Fibroblast of lung (primary cell): ENCODE data around the gene PHTF1. TPM values are rescaled to one million over a fixed set of nuclear protein-coding genes. Genes with fewer than 3 reads are reported as not detected.

Experiments used
- DNase-seq, 2 donors: peaks; one replicate each; pipeline versions ENCODE4 v3.0.0 to v3.0.0-alpha.2; 2010; ENCODE audit warnings: low read depth in 2 of 2
- H2AFZ ChIP-seq: 2 replicates; pipeline ENCODE4 v1.5.1; 2012; ENCODE audit warnings: low read length, control low read depth, inconsistent platforms
- H3K27ac ChIP-seq: 2 replicates; pipeline ENCODE4 v1.5.1; 2011; ENCODE audit warnings: low read length, control low read depth; ENCODE audit not compliant: insufficient read depth
- H3K27me3 ChIP-seq: 2 replicates; pipeline ENCODE4 v1.5.1; 2011; ENCODE audit warnings: mild to moderate bottlenecking, low read length; ENCODE audit not compliant: control insufficient read depth, insufficient read depth
- H3K36me3 ChIP-seq: 2 replicates; pipeline ENCODE4 v1.5.1; 2011; ENCODE audit warnings: low read length; ENCODE audit not compliant: control insufficient read depth, insufficient read depth
- H3K4me1 ChIP-seq: 2 replicates; pipeline ENCODE4 v1.5.1; 2011; ENCODE audit warnings: low read length; ENCODE audit not compliant: control insufficient read depth, insufficient read depth; ENCODE audit errors: extremely low read depth
- H3K4me2 ChIP-seq: 2 replicates; pipeline ENCODE4 v1.5.1; 2011; ENCODE audit warnings: low read length, control low read depth; ENCODE audit not compliant: insufficient read depth; ENCODE audit errors: extremely low read depth
- H3K4me3 ChIP-seq, 4 experiments: fragments of 200-600 bp in 1 of 4; sonication (generic) in 1 of 4; replicated peaks in 1 of 4; 2 replicates each; pipeline ENCODE4 v1.5.1; 2011 to 2016; ENCODE audit warnings: low read length in 4 of 4, low read depth in 3 of 4, mild to moderate bottlenecking in 3 of 4, control low read depth in 2 of 4, inconsistent platforms in 1 of 4, mixed read lengths in 1 of 4; ENCODE audit not compliant: insufficient read depth in 1 of 4; ENCODE audit errors: control extremely low read depth in 1 of 4
- H3K79me2 ChIP-seq: 2 replicates; pipeline ENCODE4 v1.5.1; 2012; ENCODE audit warnings: mild to moderate bottlenecking, low read length, inconsistent platforms; ENCODE audit not compliant: control insufficient read depth, insufficient read depth
- H3K9ac ChIP-seq: 2 replicates; pipeline ENCODE4 v1.5.1; 2011; ENCODE audit warnings: mild to moderate bottlenecking, low read length, control low read depth; ENCODE audit not compliant: insufficient read depth
- H3K9me3 ChIP-seq: 2 replicates; pipeline ENCODE4 v1.5.1; 2012; ENCODE audit warnings: low read depth, low read length; ENCODE audit not compliant: control insufficient read depth, insufficient read depth
- H4K20me1 ChIP-seq: 2 replicates; pipeline ENCODE4 v1.5.1; 2011; ENCODE audit warnings: low read length; ENCODE audit not compliant: control insufficient read depth, insufficient read depth; ENCODE audit errors: extremely low read depth
- EZH2 ChIP-seq: IDR thresholded peaks from 2 replicates; pipeline ENCODE4 v1.5.1; 2012; ENCODE audit warnings: low read length, control low read depth, mild to moderate bottlenecking; ENCODE audit errors: missing control alignments
- polyA plus RNA-seq, 2 donors: library from polyadenylated mRNA; depleted of rRNA in 1 of 2; stranded (reverse) in 1 of 2; unstranded in 1 of 2; fragments of >200 nt; gene quantifications; 2 replicates each; pipeline ENCODE4 v1.2.1, GENCODE V29; 2011 to 2012; ENCODE audit warnings: missing spikeins in 1 of 2
- total RNA-seq: library from RNA; depleted of rRNA; stranded (reverse); fragments of >200 nt; gene quantifications from 2 replicates; pipeline ENCODE4 v1.2.1, GENCODE V29; 2014
- TF ChIP-seq, protein P1 (sequence below), 2 donors: IDR thresholded peaks in 1 of 2; conservative IDR thresholded peaks in 1 of 2; 1 replicate in 1 of 2; 2 replicates in 1 of 2; pipeline ENCODE4 v1.5.1; 2011 to 2012; ENCODE audit warnings: low read length in 2 of 2, control low read depth in 1 of 2, inconsistent platforms in 1 of 2, low read depth in 1 of 2, mild to moderate bottlenecking in 1 of 2

PHTF1 gene
- total and polyA plus RNA-seq, 2 donors (not counting 1 experiment from before 2014, with no cell fraction given) = 15.4 to 36.3 TPM

DNA sequence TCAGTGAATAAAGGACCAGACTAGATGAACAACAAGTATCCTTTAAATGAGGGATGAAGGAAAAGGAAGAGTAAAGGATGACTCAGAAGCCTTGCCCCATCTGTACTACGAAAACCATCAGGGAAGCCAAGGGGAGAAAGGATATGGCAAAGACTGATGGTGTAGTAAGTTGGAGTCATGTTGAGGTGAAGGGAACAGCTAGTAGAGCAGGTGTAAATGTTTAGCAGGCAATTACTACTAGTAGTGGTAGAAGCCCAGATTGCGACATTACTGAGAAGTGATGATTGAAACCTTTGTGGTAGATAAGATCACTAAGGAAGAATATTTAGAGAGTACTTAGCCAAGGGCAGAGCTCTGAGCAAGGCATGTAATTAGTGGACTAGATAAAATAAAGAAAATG lies 84.0 kb downstream of the PHTF1 start:
- H4K20me1 ChIP-seq = no peaks in the 10 kb centered on the region
- no peaks in the 10 kb centered on the region for H3K36me3 ChIP-seq
- no peak overlapping the region for H3K9ac ChIP-seq
- no peaks in the 10 kb centered on the region for H3K27me3 ChIP-seq
- TF ChIP-seq EZH2 = no peak
- TF ChIP-seq, protein P1, sequence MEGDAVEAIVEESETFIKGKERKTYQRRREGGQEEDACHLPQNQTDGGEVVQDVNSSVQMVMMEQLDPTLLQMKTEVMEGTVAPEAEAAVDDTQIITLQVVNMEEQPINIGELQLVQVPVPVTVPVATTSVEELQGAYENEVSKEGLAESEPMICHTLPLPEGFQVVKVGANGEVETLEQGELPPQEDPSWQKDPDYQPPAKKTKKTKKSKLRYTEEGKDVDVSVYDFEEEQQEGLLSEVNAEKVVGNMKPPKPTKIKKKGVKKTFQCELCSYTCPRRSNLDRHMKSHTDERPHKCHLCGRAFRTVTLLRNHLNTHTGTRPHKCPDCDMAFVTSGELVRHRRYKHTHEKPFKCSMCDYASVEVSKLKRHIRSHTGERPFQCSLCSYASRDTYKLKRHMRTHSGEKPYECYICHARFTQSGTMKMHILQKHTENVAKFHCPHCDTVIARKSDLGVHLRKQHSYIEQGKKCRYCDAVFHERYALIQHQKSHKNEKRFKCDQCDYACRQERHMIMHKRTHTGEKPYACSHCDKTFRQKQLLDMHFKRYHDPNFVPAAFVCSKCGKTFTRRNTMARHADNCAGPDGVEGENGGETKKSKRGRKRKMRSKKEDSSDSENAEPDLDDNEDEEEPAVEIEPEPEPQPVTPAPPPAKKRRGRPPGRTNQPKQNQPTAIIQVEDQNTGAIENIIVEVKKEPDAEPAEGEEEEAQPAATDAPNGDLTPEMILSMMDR (conservative IDR thresholded peaks at IDR 0.05 in 1 of 2, IDR thresholded peaks at IDR 0.05 in 1 of 2; ENCODE audit: low read depth in 1 of 2, low read length in 2 of 2) = no peak
- no peak overlapping the region for H3K4me3 ChIP-seq
- H3K4me2 ChIP-seq = no peak overlapping the region
- H3K4me1 ChIP-seq = peaks cover 2% of the 10 kb centered on the region
- DNase-seq = peak in 1 of 2 donors; percentile 25
- H3K27ac ChIP-seq = no peak overlapping the region
- H2AFZ ChIP-seq = no peak overlapping the region
- H3K9me3 ChIP-seq = no peaks in the 10 kb centered on the region
- no peaks in the 10 kb centered on the region for H3K79me2 ChIP-seq

DNA sequence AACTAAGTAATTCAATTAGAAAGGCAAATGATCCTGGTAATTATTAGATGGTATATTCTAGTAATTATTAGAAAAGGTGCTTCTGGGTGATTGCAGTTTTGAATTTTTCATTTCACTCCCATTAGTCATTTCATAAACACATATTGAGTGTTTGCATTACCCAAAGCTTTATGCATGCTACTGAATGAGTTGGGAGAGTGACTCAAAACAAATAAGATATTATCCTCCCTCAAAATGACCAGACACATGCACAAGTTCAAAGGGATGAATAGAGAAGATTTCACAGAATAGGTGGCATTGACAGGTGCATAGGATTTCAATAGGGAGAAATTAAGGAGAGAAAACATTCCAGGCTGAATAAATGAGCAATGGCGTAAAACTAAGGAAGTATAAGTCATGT lies 84.7 kb downstream of the PHTF1 start:
- Histone ChIP-seq H3K9ac (no peak overlapping the region), H3K36me3 (no peaks in the 10 kb centered on the region), H4K20me1 (no peaks in the 10 kb centered on the region), H3K27ac (no peak overlapping the region), H3K4me1 (peaks cover 2% of the 10 kb centered on the region), H3K4me2 (no peak overlapping the region), H3K9me3 (no peaks in the 10 kb centered on the region), H3K79me2 (no peaks in the 10 kb centered on the region), H3K4me3 (no peak overlapping the region), H3K27me3 (no peaks in the 10 kb centered on the region), H2AFZ (no peak overlapping the region)
- TF ChIP-seq, protein P1 (conservative IDR thresholded peaks at IDR 0.05 in 1 of 2, IDR thresholded peaks at IDR 0.05 in 1 of 2; ENCODE audit: low read depth in 1 of 2, low read length in 2 of 2) = no peak
- no peak for TF ChIP-seq EZH2
- peak in 1 of 2 donors; percentile 14 for DNase-seq

DNA sequence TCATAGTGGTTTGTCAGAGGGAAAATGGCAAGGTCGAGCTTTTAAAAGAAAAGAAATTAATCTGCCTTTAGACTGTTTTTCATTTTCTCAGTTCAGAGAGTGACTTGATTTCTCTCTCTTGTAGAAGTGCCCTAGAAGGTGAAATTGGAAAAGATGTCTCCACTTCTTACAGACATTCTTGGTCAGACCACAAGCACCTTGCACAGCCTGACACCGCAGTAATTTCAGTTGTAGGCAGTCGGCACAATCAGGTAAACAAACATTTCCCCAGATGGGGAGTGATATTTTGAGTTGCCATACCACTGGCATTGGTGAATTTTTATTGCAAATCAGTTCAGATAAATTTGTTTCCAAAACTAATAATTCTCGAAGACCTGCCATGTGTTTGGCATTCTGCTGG lies 86.8 kb downstream of the PHTF1 start:
- H3K4me3 ChIP-seq = no peak overlapping the region
- no peaks in the 10 kb centered on the region for H4K20me1 ChIP-seq
- H3K9me3 ChIP-seq = no peaks in the 10 kb centered on the region
- no peaks in the 10 kb centered on the region for H3K36me3 ChIP-seq
- H3K9ac ChIP-seq = no peak overlapping the region
- H3K79me2 ChIP-seq = no peaks in the 10 kb centered on the region
- no peak for TF ChIP-seq EZH2
- TF ChIP-seq, protein P1 (conservative IDR thresholded peaks at IDR 0.05 in 1 of 2, IDR thresholded peaks at IDR 0.05 in 1 of 2; ENCODE audit: low read depth in 1 of 2, low read length in 2 of 2) = no peak
- H3K4me1 ChIP-seq = peaks cover 2% of the 10 kb centered on the region
- H3K4me2 ChIP-seq = no peak overlapping the region
- H3K27ac ChIP-seq = no peak overlapping the region
- no peaks in the 10 kb centered on the region for H3K27me3 ChIP-seq
- no peak for DNase-seq
- H2AFZ ChIP-seq = no peak overlapping the region
